Tibial nerve (tissue), 4 donors: ENCODE results near the gene RAB9B.
A peak's percentile ranks its signal among the peaks of the same experiment; 100 is the strongest.

Experiments
- CTCF ChIP-seq, 5 experiments: fragments of 200-600 bp in 3 of 5; fragments of 450-650 bp in 2 of 5; sonication (generic) in 3 of 5; IDR thresholded peaks; one replicate each; pipeline ENCODE4 v1.5.1; 2016 to 2019; ENCODE audit warnings: antibody characterized with exemption in 5 of 5, mild to moderate bottlenecking in 3 of 5, moderate library complexity in 2 of 5
- EP300 ChIP-seq, 2 donors: sonication (generic); formaldehyde crosslinking; IDR thresholded peaks; one replicate each; pipeline ENCODE4 v1.6.1; 2017; ENCODE audit warnings: antibody characterized with exemption in 2 of 2, mild to moderate bottlenecking in 1 of 2
- POLR2A ChIP-seq, 2 donors: fragments of 450-650 bp; IDR thresholded peaks; one replicate each; pipeline ENCODE4 v1.6.1; 2017; ENCODE audit warnings: antibody characterized with exemption in 2 of 2, mild to moderate bottlenecking in 2 of 2, moderate library complexity in 2 of 2

- TF ChIP-seq EP300 (IDR thresholded peaks at IDR 0.05): peak in 1 of 2 donors; percentile 80
- TF ChIP-seq POLR2A (IDR thresholded peaks at IDR 0.05): peak in 1 of 2 donors; percentile 43
- TF ChIP-seq CTCF (IDR thresholded peaks at IDR 0.05): no peak
These were observed 55.5 kb downstream of the RAB9B start, which contains the start of gene PLP1 for GRCh38 chrX:103776546-103776945.
